Activated naive CD4-positive, alpha-beta T cell treated with Interleukin-2 at 50 U/mL for 16 hours (primary cell): ENCODE results near the gene CAMKK2.
A peak's percentile ranks its signal among the peaks of the same experiment; 100 is the strongest.
"Not testable (repeated sequence)": the region's sequence is repeated elsewhere in the genome, so short reads cannot be mapped to it uniquely, and the experiment has no call there.

ENCODE experiments used
- DNase-seq: peaks from one replicate; pipeline ENCODE4 v3.0.0-alpha.2; 2020

The CAMKK2 gene

GRCh38 chr12:121245031-121245430 is 51.5 kb downstream of the CAMKK2 start:
- DNase-seq, result no peak

- DNase-seq, result no peak
These were observed 55.1 kb downstream of the CAMKK2 start for GRCh38 chr12:121241156-121241970.

GRCh38 chr12:121240484-121241101 is 55.9 kb downstream of the CAMKK2 start:
- DNase-seq, result peak; percentile 87

GRCh38 chr12:121240062-121240420 is 56.5 kb downstream of the CAMKK2 start:
- no peak for DNase-seq

GRCh38 chr12:121239351-121240061 is 57.0 kb downstream of the CAMKK2 start:
- no peak for DNase-seq

- no peak for DNase-seq
These were observed 57.7 kb downstream of the CAMKK2 start for GRCh38 chr12:121238604-121239350.

- DNase-seq, result no peak
These were observed 58.4 kb downstream of the CAMKK2 start for GRCh38 chr12:121238086-121238485.

- DNase-seq, result no peak
These were observed 59.1 kb downstream of the CAMKK2 start for GRCh38 chr12:121237415-121237814.

- DNase-seq, result no peak
These were observed 59.7 kb downstream of the CAMKK2 start for GRCh38 chr12:121236776-121237175.

GRCh38 chr12:121233628-121234020 is 62.9 kb downstream of the CAMKK2 start:
- DNase-seq, result no peak

- DNase-seq, result no peak
These were observed 63.4 kb downstream of the CAMKK2 start for GRCh38 chr12:121232977-121233627.

- DNase-seq, result no peak
These were observed 64.3 kb downstream of the CAMKK2 start for GRCh38 chr12:121232163-121232562.

GRCh38 chr12:121230538-121230907 is 66.0 kb downstream of the CAMKK2 start:
- DNase-seq, result no peak

- DNase-seq, result peak; percentile 61
These were observed 66.5 kb downstream of the CAMKK2 start for GRCh38 chr12:121229826-121230537.

- DNase-seq, result no peak
These were observed 67.4 kb downstream of the CAMKK2 start for GRCh38 chr12:121228919-121229665.

GRCh38 chr12:121227294-121227693 is 69.2 kb downstream of the CAMKK2 start:
- no peak for DNase-seq

GRCh38 chr12:121226871-121227270 is 69.6 kb downstream of the CAMKK2 start:
- not testable (repeated sequence) for DNase-seq

GRCh38 chr12:121226399-121226798 is 70.1 kb downstream of the CAMKK2 start:
- DNase-seq, result no peak

- DNase-seq, result peak; percentile 44
These were observed 71.9 kb downstream of the CAMKK2 start for GRCh38 chr12:121224591-121224990.

- peak; percentile 53 for DNase-seq
These were observed 72.9 kb downstream of the CAMKK2 start for GRCh38 chr12:121223292-121224285.
